Ovary (tissue), 3 donors: ENCODE results near the gene PRICKLE2.

ENCODE experiments used
- CTCF ChIP-seq, 3 donors: fragments of 450-650 bp in 2 of 3; fragments of 200-600 bp in 1 of 3; IDR thresholded peaks; one replicate each; pipeline versions ENCODE4 v1.5.1 to v1.8.0; 2016 to 2022; ENCODE audit warnings: antibody characterized with exemption in 3 of 3, mild to moderate bottlenecking in 1 of 3
- EP300 ChIP-seq: sonication (generic); formaldehyde crosslinking; IDR thresholded peaks from one replicate; pipeline ENCODE4 v1.6.1; 2017; ENCODE audit warnings: antibody characterized with exemption
- POLR2A ChIP-seq: fragments of 450-650 bp; IDR thresholded peaks from one replicate; pipeline ENCODE4 v1.6.1; 2017; ENCODE audit warnings: antibody characterized with exemption, mild to moderate bottlenecking, moderate library complexity
- donor health status: DM: no; HTN: no; CAD: no.

DNA sequence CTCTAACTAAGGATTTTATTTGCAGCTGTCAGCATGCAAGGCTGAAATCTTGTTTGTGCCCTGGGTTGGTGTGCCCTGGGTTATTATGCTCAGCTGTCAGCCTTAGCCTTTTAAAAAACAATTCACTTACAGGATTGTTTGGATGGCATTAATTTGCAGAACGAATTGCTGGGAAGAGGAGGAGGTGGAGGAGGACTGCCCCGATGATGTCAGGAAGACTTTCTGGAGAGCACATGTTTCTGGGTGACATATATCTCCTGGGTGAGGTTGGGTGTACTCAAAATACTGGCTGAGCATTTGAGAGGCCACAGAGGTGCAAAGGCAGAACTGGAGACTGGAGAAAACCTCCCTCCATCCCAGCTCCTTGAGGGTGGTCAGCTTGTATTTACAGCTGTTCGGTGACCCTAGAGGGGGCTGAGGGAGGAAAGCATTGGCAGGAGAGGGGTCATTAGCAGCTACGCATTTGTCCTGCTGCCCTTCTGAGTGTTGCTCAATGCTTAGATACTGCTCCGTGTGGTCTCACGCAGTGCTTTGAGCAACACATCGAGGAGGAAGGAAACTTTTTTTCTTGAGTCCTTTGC is 142.2 kb downstream of the PRICKLE2 start:
- TF ChIP-seq CTCF (IDR thresholded peaks at IDR 0.05) (no peak), EP300 (no peak), POLR2A (no peak)
